Stimulated activated CD8-positive, alpha-beta memory T cell treated with anti-CD3 and anti-CD28 coated beads, Interleukin-12 subunit alpha, Interleukin-12 subunit beta, amount 100 ng/mL, for 4 hours (primary cell): ENCODE data around the gene ICA1.
"Not testable (repeated sequence)": the region's sequence is repeated elsewhere in the genome, so short reads cannot be mapped to it uniquely, and the experiment has no call there.

Experiments used
- DNase-seq: peaks from one replicate; pipeline ENCODE4 v3.0.0-alpha.2; 2020; ENCODE audit warnings: low read depth

The ICA1 gene

GRCh38 chr7:8260871-8261694 lies 884 bp downstream of the ICA1 start:
- DNase-seq: no peak

- no peak for DNase-seq
Observed at GRCh38 chr7:8259586-8260222, 2.3 kb downstream of the ICA1 start.

- DNase-seq: no peak
Observed at GRCh38 chr7:8258734-8259133, 3.2 kb downstream of the ICA1 start.

DNA sequence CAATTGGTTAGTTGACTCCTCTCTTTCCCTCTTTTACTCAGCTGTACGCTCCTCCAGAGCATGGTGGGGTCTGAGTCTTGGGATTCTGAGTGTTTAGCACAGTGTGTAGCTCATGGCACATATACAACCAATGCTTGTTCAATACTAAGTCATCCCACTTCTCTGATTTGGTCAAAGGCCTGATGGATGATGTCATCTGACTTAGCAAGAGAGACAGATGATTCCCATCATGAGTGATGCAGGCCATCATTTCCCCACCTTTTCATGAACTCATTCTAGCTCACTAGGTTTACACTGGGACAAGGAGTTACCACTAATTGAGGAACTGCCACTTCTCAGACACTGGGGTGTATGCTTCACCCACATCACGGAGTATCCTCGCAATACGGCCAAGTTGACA lies 3.8 kb downstream of the ICA1 start:
- no peak for DNase-seq

GRCh38 chr7:8255680-8256655 lies 6.0 kb downstream of the ICA1 start:
- no peak for DNase-seq

- DNase-seq: no peak
Observed at GRCh38 chr7:8254667-8255066, 7.3 kb downstream of the ICA1 start.

GRCh38 chr7:8254215-8254614 lies 7.8 kb downstream of the ICA1 start:
- no peak for DNase-seq

DNA sequence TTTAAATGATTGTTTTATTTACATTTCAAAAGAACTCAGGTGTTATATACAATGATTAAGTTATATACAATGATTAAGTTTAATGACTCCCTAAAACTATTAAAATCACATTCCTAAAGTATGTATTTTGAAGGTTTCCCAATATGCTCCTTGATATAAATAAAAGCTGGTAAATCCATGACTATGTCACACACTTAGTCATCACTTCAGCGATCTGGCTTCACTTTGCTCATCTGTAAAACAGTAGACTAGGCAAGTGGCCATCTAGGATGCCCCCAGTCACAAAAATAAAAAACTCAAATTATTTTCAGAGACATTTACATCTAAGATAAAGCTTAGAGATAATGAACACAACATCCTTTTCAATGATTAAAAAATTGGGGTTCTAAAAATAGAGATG lies 10.8 kb downstream of the ICA1 start:
- DNase-seq: no peak

DNA sequence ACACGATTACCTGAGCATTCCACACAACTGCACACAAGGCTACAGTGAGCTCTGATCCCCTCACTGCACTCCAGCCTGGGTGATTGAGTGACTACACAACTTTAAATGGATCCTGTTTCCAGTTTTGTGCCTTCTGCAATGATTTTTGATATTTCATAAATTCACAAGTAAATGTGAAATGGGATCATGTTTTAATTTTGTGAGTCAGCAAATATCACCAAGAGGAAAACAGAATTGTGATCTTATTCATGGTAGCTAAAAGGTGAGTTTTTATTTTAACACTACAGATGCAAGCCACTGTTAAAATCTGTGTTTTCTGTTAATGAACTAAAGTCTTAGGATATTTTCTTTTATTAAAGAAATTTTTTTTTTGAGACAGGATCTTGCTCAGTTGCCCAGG lies 11.4 kb downstream of the ICA1 start:
- no peak for DNase-seq

DNA sequence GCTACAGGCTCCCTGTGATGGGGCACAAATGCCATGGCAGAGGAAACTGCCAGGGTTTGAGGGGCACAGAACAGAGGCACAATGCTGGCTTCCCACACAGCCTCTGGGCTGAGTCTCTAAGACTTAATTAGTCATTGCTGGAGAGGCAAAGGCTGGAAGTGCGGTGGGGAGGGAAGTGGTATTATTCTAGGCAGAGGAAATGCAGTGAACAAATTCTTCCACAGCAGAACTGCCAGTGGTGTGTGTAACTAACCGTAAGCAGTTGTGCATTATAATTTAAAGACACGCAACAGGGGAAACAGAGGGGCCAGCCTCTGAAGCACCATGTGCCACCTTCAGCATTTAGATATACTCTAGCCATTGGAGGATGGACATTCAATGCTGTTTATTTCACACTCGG lies 12.8 kb downstream of the ICA1 start:
- no peak for DNase-seq

- no peak for DNase-seq
Observed at GRCh38 chr7:8246020-8246419, 15.9 kb downstream of the ICA1 start.

- not testable (repeated sequence) for DNase-seq
Observed at GRCh38 chr7:8245032-8245431, 16.9 kb downstream of the ICA1 start.

DNA sequence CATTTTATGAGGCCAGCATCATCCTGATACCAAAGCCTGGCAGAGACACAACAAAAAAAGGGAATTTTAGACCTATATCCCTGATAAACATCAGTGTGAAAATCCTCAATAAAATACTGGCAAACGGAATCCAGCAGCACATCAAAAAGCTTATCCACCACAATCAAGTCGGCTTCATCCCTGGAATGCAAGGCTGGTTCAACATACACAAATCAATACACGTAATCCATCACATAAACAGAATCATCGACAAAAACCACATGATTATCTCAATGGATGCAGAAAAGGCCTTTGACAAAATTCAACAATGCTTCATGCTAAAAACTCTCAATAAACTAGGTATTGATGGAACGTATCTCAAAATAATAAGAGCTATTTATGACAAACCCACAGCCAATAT lies 18.9 kb downstream of the ICA1 start:
- not testable (repeated sequence) for DNase-seq

- DNase-seq: not testable (repeated sequence)
Observed at GRCh38 chr7:8239702-8240362, 22.1 kb downstream of the ICA1 start.

DNA sequence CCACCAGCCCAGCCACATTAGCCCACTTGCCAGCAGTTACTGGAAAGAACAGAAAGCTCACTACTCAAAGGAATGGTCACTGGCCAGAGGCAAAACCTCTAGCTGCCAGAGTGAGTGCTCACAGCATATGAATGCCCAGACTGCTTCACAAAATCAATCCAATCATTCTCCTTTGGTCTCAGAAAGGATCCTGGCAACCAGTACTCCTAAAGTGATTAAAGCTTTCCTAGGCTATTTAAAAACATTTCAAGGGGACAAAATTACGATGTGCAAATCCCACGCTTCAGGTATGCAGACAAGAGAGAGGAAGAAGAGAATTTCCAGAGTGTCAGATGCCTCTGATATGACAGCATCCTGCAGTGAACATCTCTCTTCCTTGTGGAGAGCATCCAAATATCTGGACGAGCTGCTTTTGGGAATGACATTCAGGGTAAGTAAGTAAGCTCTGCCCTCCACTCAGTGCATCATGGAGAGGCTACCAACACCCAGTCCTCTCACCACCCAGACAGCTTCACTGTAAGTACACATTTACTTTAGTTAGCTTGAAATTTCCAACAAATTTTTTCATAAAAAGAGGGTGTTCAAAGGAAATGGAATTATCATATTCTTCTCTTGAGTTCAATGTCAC lies 25.1 kb downstream of the ICA1 start:
- DNase-seq: no peak

DNA sequence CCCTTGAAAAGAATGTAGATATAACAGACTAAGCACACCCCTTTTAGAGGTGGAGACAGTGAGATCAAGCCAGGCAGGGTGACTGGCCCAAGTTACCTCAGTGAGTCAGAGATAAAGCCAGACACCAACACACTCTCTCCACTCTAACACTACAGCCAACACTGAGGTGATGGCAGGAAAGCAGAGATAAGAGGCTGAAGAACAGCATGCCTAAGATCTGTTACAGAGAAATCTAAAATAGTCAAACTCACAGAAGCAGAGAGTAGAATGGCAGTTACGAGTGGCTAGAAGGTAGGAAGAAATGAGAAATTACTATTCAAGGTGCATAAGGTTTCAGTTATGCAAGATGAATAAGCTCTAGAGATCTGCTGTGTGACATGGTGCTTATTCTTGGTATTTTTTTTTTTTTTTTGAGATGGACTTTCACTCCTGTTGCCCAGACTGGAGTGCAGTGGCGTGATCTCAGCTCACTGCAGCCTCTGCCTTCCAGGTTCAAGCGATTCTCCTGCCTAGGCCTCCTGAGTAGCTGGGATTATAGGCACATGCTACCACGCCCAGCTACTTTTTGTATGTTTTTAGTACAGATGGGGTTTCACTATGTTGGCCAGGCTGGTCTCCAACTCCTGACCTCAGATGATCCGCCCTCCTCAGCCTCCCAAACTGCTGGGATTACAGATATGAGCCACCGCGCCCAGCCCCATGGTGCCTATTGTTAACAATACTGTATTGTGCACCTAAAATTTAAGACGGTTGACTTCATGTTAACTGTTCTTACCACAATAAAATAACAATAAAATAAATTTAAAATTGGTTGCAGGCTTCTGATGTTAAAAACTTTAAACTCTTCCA lies 28.7 kb downstream of the ICA1 start:
- no peak for DNase-seq

GRCh38 chr7:8229927-8230326 lies 32.0 kb downstream of the ICA1 start:
- DNase-seq: no peak

DNA sequence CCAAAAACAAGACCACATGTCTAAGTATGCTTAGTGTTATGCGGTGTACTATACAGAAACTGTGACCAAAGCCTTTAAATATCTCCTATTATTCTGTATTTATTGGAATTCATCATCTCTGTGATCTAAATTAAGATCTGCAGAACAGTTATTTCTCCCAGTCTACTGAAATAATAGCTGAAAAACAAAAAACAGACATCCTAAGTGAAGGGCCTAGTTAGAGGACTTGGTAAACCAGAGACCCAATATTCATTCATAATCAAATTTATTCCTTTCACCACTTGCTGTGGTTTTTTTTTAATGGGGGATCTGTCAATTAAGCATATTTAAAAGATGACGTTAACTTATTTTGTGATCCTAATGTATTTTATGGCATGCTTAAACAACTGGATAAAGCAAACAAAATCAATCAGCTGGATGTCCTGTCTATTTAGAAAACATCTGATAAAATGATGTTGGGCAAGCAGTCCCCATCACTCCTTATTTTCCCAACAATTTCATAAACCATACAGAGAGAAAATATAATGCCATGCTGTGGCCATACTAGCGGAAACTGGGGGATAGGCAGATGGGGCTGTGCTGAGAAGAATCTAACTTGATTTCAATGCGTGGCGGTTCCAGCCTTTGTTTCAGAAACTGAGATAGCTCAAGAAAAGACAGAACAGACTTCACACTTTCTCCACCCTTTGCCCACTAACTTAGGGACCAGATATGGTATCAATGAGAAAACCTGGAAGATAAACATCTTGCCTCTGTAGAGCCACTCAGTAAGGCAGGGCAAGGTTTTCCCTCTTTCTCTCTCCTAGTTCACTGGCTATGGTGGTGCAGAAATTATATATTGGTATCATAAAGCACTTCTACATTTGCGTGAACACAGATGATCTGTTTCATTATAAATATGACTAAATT lies 32.9 kb downstream of the ICA1 start:
- DNase-seq: no peak

DNA sequence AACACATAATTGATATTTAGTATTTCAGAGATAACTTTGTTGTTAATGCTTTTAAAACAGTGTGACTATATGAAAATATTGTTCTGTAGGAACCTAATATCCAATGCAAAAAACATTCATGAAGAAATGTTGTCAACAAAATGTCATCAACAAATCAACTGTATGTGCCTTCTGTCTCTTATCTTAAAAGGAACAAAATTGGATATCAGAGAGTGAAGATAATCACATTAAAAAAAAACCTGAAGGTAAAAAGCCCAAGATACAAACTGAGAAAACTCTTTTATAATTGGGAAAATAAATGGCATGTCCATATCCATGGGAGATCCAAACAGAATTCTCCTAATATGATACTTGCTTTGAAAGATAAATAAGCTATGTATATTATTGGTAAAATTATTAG lies 33.9 kb downstream of the ICA1 start:
- DNase-seq: no peak

- no peak for DNase-seq
Observed at GRCh38 chr7:8227261-8227660, 34.7 kb downstream of the ICA1 start.
